Hepatocyte (in vitro differentiated cells): ENCODE measurements around the gene ZNF276. TPM values are rescaled to one million over a fixed set of nuclear protein-coding genes. Genes with fewer than 3 reads are reported as not detected.
"Not testable (repeated sequence)": the region's sequence is repeated elsewhere in the genome, so short reads cannot be mapped to it uniquely, and the experiment has no call there.

ENCODE experiments used
- DNase-seq: peaks from one replicate; pipeline ENCODE4 v3.0.0-alpha.2; 2016; ENCODE audit warnings: low spot score
- H2AFZ ChIP-seq: fragments of 200-600 bp; sonication (generic); 2 replicates; pipeline ENCODE4 v1.6.0; 2016; ENCODE audit warnings: antibody characterized with exemption, mild to moderate bottlenecking
- H3K27ac ChIP-seq: fragments of 200-600 bp; sonication (generic); 2 replicates; pipeline ENCODE4 v1.5.1; 2016; ENCODE audit warnings: mild to moderate bottlenecking
- H3K27me3 ChIP-seq: fragments of 200-600 bp; sonication (generic); 2 replicates; pipeline ENCODE4 v1.6.1; 2016
- H3K36me3 ChIP-seq: fragments of 200-600 bp; sonication (generic); replicated peaks from 2 replicates; pipeline ENCODE4 v1.5.1; 2016; ENCODE audit warnings: low read depth; ENCODE audit not compliant: insufficient read depth
- H3K4me1 ChIP-seq: fragments of 200-600 bp; sonication (generic); 2 replicates; pipeline ENCODE4 v1.5.1; 2016; ENCODE audit warnings: mild to moderate bottlenecking, moderate library complexity; ENCODE audit not compliant: insufficient read depth
- H3K4me2 ChIP-seq: fragments of 200-600 bp; sonication (generic); 2 replicates; pipeline ENCODE4 v1.6.0; 2016
- H3K4me3 ChIP-seq: fragments of 200-600 bp; sonication (generic); 2 replicates; pipeline ENCODE4 v1.5.1; 2016; ENCODE audit warnings: mild to moderate bottlenecking
- H3K79me2 ChIP-seq: fragments of 200-600 bp; sonication (generic); 2 replicates; pipeline ENCODE4 v1.6.0; 2017; ENCODE audit warnings: mild to moderate bottlenecking
- H3K9me2 ChIP-seq: fragments of 200-600 bp; sonication (generic); replicated peaks from 2 replicates; pipeline ENCODE4 v1.6.0; 2017; ENCODE audit warnings: mild to moderate bottlenecking; ENCODE audit not compliant: insufficient read depth
- H3K9me3 ChIP-seq: fragments of 200-600 bp; sonication (generic); 2 replicates; pipeline ENCODE4 v1.5.1; 2016; ENCODE audit warnings: low read depth, mild to moderate bottlenecking
- H4K20me1 ChIP-seq: fragments of 200-600 bp; sonication (generic); 2 replicates; pipeline ENCODE4 v1.6.0; 2016; ENCODE audit warnings: mild to moderate bottlenecking; ENCODE audit not compliant: insufficient read depth, poor library complexity, severe bottlenecking
- CTCF ChIP-seq: fragments of 200-600 bp; sonication (generic); IDR thresholded peaks from 2 replicates; pipeline ENCODE4 v1.5.1; 2016; ENCODE audit warnings: antibody characterized with exemption, mild to moderate bottlenecking; ENCODE audit not compliant: poor library complexity
- EZH2 ChIP-seq: fragments of 200-600 bp; sonication (generic); IDR thresholded peaks from 2 replicates; pipeline ENCODE4 v1.6.1; 2016; ENCODE audit warnings: antibody characterized with exemption, mild to moderate bottlenecking, borderline replicate concordance
- EZH2phosphoT487 ChIP-seq: fragments of 200-600 bp; sonication (generic); IDR thresholded peaks from one replicate; pipeline ENCODE4 v1.6.1; 2018; ENCODE audit warnings: antibody characterized with exemption, mild to moderate bottlenecking, low read depth, moderate library complexity; ENCODE audit not compliant: unreplicated experiment, severe bottlenecking
- WGBS: methylation state at CpG from one replicate; pipeline ENCODE4 v1.1.6; 2016; ENCODE audit warnings: low lambda C conversion rate; ENCODE audit errors: missing lambda C conversion rate; 5-methylcytosine and 5-hydroxymethylcytosine counted together
- polyA plus RNA-seq: library from polyadenylated mRNA; unstranded; fragments of >200 nt; fragmentation: Nextera tagmentation; extraction: Ambion mirVana; gene quantifications from 2 replicates; pipeline ENCODE4 v1.2.1, GENCODE V29; 2016
- total RNA-seq: library from RNA; depleted of rRNA; stranded (reverse); fragments of >200 nt; gene quantifications from 2 replicates; pipeline ENCODE4 v1.2.3, GENCODE V29; 2014

The ZNF276 gene
- total and polyA plus RNA-seq, 2 experiments from 2014 or later, result 15.0 to 23.2 TPM

GRCh38 chr16:89693289-89693731 is 28.0 kb upstream of the ZNF276 start:
- no peaks in the 10 kb centered on the region for H3K9me3 ChIP-seq
- TF ChIP-seq CTCF, result no peak
- no peak for TF ChIP-seq EZH2
- TF ChIP-seq EZH2phosphoT487, result no peak
- H2AFZ ChIP-seq, result no peak overlapping the region
- H3K36me3 ChIP-seq, result no peaks in the 10 kb centered on the region
- H3K79me2 ChIP-seq, result peaks cover 21% of the 10 kb centered on the region
- H3K4me3 ChIP-seq, result no peak overlapping the region
- no peak overlapping the region for H3K4me2 ChIP-seq
- peaks cover 4% of the 10 kb centered on the region for H4K20me1 ChIP-seq
- no peaks in the 10 kb centered on the region for H3K27me3 ChIP-seq
- H3K4me1 ChIP-seq, result peaks cover 3% of the 10 kb centered on the region
- H3K9me2 ChIP-seq, result no peaks in the 10 kb centered on the region
- DNase-seq, result no peak
- WGBS, result 95% methylated on average over 11 of the region's 11 CpGs
- no peak overlapping the region for H3K27ac ChIP-seq

GRCh38 chr16:89693931-89694783 is 27.2 kb upstream of the ZNF276 start:
- no peak overlapping the region for H2AFZ ChIP-seq
- H4K20me1 ChIP-seq, result peaks cover under 1% of the 10 kb centered on the region
- TF ChIP-seq CTCF (no peak), EZH2 (no peak), EZH2phosphoT487 (no peak)
- no peak overlapping the region for H3K4me2 ChIP-seq
- no peak overlapping the region for H3K4me3 ChIP-seq
- no peak overlapping the region for H3K27ac ChIP-seq
- H3K9me2 ChIP-seq, result no peaks in the 10 kb centered on the region
- no peaks in the 10 kb centered on the region for H3K9me3 ChIP-seq
- peaks cover 17% of the 10 kb centered on the region for H3K79me2 ChIP-seq
- H3K4me1 ChIP-seq, result no peaks in the 10 kb centered on the region
- no peaks in the 10 kb centered on the region for H3K36me3 ChIP-seq
- WGBS, result 96% methylated on average over 28 of the region's 32 CpGs
- no peaks in the 10 kb centered on the region for H3K27me3 ChIP-seq
- no peak for DNase-seq

- H3K79me2 ChIP-seq, result peaks cover 12% of the 10 kb centered on the region
- WGBS, result 92% methylated on average over 11 of the region's 23 CpGs
- not testable (repeated sequence) for DNase-seq, H3K9me2 ChIP-seq, H3K4me2 ChIP-seq, H3K27ac ChIP-seq, H4K20me1 ChIP-seq, H3K4me3 ChIP-seq, H3K27me3 ChIP-seq, H3K4me1 ChIP-seq, H3K9me3 ChIP-seq, H3K36me3 ChIP-seq, H2AFZ ChIP-seq
Observed at GRCh38 chr16:89694784-89695085, 26.6 kb upstream of the ZNF276 start.

GRCh38 chr16:89695086-89695874 is 26.1 kb upstream of the ZNF276 start:
- TF ChIP-seq EZH2, result no peak
- no peak for TF ChIP-seq CTCF
- TF ChIP-seq EZH2phosphoT487, result no peak
- Histone ChIP-seq H3K36me3 (no peaks in the 10 kb centered on the region), H3K27me3 (no peaks in the 10 kb centered on the region), H3K4me1 (peaks cover 5% of the 10 kb centered on the region), H3K9me2 (no peaks in the 10 kb centered on the region), H2AFZ (no peak overlapping the region), H3K9me3 (no peaks in the 10 kb centered on the region), H3K27ac (no peak overlapping the region), H3K79me2 (peaks cover 6% of the 10 kb centered on the region), H3K4me2 (no peak overlapping the region), H4K20me1 (peaks cover 9% of the 10 kb centered on the region), H3K4me3 (no peak overlapping the region)
- DNase-seq, result peak; percentile 11
- 92% methylated on average over 30 of the region's 31 CpGs for WGBS
